ENCODE measurements around the gene TSGA10.
"Not testable (repeated sequence)": the region's sequence is repeated elsewhere in the genome, so short reads cannot be mapped to it uniquely, and the experiment has no call there.

The TSGA10 gene

DNA sequence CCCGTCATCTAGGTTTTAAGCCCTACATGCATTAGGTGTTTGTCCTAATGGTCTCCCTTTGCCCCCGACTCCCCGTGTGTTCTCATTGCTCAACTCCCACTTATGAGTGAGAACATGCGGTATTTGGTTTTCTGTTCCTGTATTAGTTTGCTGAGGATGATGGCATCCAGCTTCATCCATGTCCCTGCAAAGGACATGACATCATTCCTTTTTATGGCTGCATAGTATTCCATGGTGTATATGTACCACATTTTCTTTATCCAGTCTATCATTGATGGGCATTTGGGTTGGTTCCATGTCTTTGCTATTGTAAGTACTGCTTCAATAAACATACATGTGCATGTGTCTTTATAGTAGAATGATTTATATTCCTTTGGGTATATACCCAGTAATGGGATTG is 37.6 kb upstream of the TSGA10 start:
- H3K4me3 ChIP-seq (ENCODE audit: low read length); H3K9ac ChIP-seq (ENCODE audit: low read length); H3K79me2 ChIP-seq (ENCODE audit: control insufficient read depth, insufficient read depth, low read length); H2BK5ac ChIP-seq (ENCODE audit: low read length); H2AK5ac ChIP-seq (ENCODE audit: low read length); H3K79me1 ChIP-seq (ENCODE audit: low read length); H3K4me2 ChIP-seq (ENCODE audit: low read length); H4K8ac ChIP-seq (ENCODE audit: low read depth, low read length); DNase-seq; H3K18ac ChIP-seq (ENCODE audit: low read length); H4K5ac ChIP-seq (ENCODE audit: low read length); H3K4me1 ChIP-seq (ENCODE audit: control insufficient read depth, low read depth, low read length); H3K4ac ChIP-seq (ENCODE audit: low read depth, low read length); H3K27ac ChIP-seq (ENCODE audit: low read depth, low read length); H3K27me3 ChIP-seq (ENCODE audit: insufficient read depth, low read length, poor library complexity); H2BK120ac ChIP-seq (ENCODE audit: low read depth, low read length); H2BK15ac ChIP-seq (replicated peaks; ENCODE audit: low read depth); H3K56ac ChIP-seq (ENCODE audit: low read length); H3K23ac ChIP-seq (ENCODE audit: low read length); H3K36me3 ChIP-seq (ENCODE audit: control insufficient read depth, insufficient read depth, low read length): not testable (repeated sequence)
- no CpG with 5 or more reads among the region's 4 CpGs for WGBS (ENCODE audit: extremely low coverage, insufficient coverage, low lambda C conversion rate)

DNA sequence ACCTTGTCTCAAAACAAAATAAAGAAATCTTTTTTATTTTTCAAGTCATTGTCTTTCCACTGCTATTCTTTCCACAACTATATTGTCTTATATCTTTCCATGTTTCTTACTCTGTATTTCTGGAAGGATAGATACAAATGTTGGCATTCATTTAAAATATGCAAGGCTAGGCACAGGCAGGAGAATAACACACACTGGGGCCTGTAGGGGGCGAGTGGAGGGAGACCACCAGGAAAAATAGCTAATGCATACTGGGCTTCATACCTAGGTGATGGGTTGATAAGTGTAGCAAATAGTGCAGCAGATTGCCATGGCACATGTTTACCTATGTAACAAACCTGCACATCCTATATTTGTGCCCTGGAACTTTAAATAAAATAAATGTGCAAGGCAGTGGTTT is 35.8 kb upstream of the TSGA10 start:
- H3K79me1 ChIP-seq (ENCODE audit: low read length) = peaks cover 5% of the 10 kb centered on the region

DNA sequence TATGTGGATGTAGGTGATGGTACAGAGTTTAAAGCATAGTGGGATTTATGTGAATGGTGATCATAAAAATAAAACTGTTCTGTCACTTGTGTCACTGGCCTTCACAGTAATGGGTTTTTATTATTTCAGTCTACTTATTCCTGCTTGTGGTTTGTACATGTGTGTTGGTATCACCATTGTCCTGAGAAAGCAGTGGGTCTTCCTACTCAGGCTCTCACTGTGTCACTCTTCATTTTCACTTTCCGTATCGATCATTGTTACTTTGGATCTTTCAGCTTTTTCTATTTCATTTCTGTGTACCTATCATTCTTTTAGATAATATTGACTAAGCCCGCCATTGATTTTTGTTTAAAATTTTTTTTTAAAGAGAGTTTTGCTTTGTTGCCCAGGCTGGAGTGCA is 33.6 kb upstream of the TSGA10 start:
- Histone ChIP-seq H3K23ac (ENCODE audit: low read length) (no peak overlapping the region), H3K4me1 (ENCODE audit: control insufficient read depth, low read depth, low read length) (no peaks in the 10 kb centered on the region), H3K79me1 (ENCODE audit: low read length) (peaks cover 8% of the 10 kb centered on the region), H3K4ac (ENCODE audit: low read depth, low read length) (no peak overlapping the region), H3K9ac (ENCODE audit: low read length) (no peak overlapping the region), H4K8ac (ENCODE audit: low read depth, low read length) (no peak overlapping the region), H2AK5ac (ENCODE audit: low read length) (no peak overlapping the region), H3K27ac (ENCODE audit: low read depth, low read length) (no peak overlapping the region), H3K4me3 (ENCODE audit: low read length) (no peak overlapping the region), H3K27me3 (ENCODE audit: insufficient read depth, low read length, poor library complexity) (no peaks in the 10 kb centered on the region), H4K5ac (ENCODE audit: low read length) (no peak overlapping the region), H2BK15ac (replicated peaks; ENCODE audit: low read depth) (no peak overlapping the region), H2BK5ac (ENCODE audit: low read length) (no peak overlapping the region), H3K4me2 (ENCODE audit: low read length) (no peak overlapping the region), H3K36me3 (ENCODE audit: control insufficient read depth, insufficient read depth, low read length) (peaks cover 3% of the 10 kb centered on the region), H3K56ac (ENCODE audit: low read length) (no peak overlapping the region), H2BK120ac (ENCODE audit: low read depth, low read length) (no peak overlapping the region), H3K79me2 (ENCODE audit: control insufficient read depth, insufficient read depth, low read length) (peaks cover 15% of the 10 kb centered on the region), H3K18ac (ENCODE audit: low read length) (no peak overlapping the region)
- no peak for DNase-seq
- WGBS (ENCODE audit: extremely low coverage, insufficient coverage, low lambda C conversion rate) = no CpG with 5 or more reads among the region's 3 CpGs

More for the DNA sequence above, 35.8 kb upstream of the TSGA10 start:
- Histone ChIP-seq H3K9ac (ENCODE audit: low read length) (no peak overlapping the region), H2BK15ac (replicated peaks; ENCODE audit: low read depth) (no peak overlapping the region), H3K18ac (ENCODE audit: low read length) (no peak overlapping the region), H3K4me3 (ENCODE audit: low read length) (no peak overlapping the region), H3K27ac (ENCODE audit: low read depth, low read length) (no peak overlapping the region), H2BK120ac (ENCODE audit: low read depth, low read length) (no peak overlapping the region), H3K4ac (ENCODE audit: low read depth, low read length) (no peak overlapping the region), H2BK5ac (ENCODE audit: low read length) (no peak overlapping the region), H4K5ac (ENCODE audit: low read length) (no peak overlapping the region), H3K36me3 (ENCODE audit: control insufficient read depth, insufficient read depth, low read length) (peaks cover 5% of the 10 kb centered on the region), H3K23ac (ENCODE audit: low read length) (no peak overlapping the region), H3K79me2 (ENCODE audit: control insufficient read depth, insufficient read depth, low read length) (peaks cover 4% of the 10 kb centered on the region), H4K8ac (ENCODE audit: low read depth, low read length) (no peak overlapping the region), H3K56ac (ENCODE audit: low read length) (no peak overlapping the region), H3K27me3 (ENCODE audit: insufficient read depth, low read length, poor library complexity) (no peaks in the 10 kb centered on the region), H2AK5ac (ENCODE audit: low read length) (no peak overlapping the region), H3K4me2 (ENCODE audit: low read length) (no peak overlapping the region), H3K4me1 (ENCODE audit: control insufficient read depth, low read depth, low read length) (no peaks in the 10 kb centered on the region)
- peak; percentile 17 for DNase-seq
- WGBS (ENCODE audit: extremely low coverage, insufficient coverage, low lambda C conversion rate) = no CpG with 5 or more reads among the region's 1 CpG

DNA sequence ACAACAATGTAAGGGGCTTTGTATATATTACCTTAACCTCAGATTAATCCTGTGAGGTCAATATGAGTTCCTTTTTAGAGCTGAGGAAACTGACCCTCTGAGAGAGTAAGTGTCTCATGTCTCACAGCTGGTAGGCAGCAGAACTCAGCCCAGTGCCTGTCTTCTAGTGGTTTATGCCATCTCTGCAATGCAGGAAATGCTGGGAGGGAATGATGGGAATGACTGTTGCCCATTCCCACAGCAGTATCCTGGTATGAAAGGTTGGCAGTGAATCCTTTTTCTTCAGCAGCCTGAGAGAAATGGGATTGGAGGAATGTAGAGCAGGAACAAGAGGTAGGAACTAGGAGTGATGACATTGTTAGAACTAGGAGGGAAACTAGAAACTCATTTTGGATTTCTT is 32.3 kb upstream of the TSGA10 start:
- Histone ChIP-seq H3K9ac (ENCODE audit: low read length) (no peak overlapping the region), H3K79me1 (ENCODE audit: low read length) (peaks cover 10% of the 10 kb centered on the region), H2BK15ac (replicated peaks; ENCODE audit: low read depth) (no peak overlapping the region), H4K5ac (ENCODE audit: low read length) (no peak overlapping the region), H2AK5ac (ENCODE audit: low read length) (no peak overlapping the region), H4K8ac (ENCODE audit: low read depth, low read length) (no peak overlapping the region), H3K56ac (ENCODE audit: low read length) (no peak overlapping the region), H3K4me3 (ENCODE audit: low read length) (no peak overlapping the region), H3K4me1 (ENCODE audit: control insufficient read depth, low read depth, low read length) (no peaks in the 10 kb centered on the region), H3K27ac (ENCODE audit: low read depth, low read length) (no peak overlapping the region), H2BK120ac (ENCODE audit: low read depth, low read length) (no peak overlapping the region), H3K27me3 (ENCODE audit: insufficient read depth, low read length, poor library complexity) (no peaks in the 10 kb centered on the region), H2BK5ac (ENCODE audit: low read length) (no peak overlapping the region), H3K18ac (ENCODE audit: low read length) (no peak overlapping the region), H3K79me2 (ENCODE audit: control insufficient read depth, insufficient read depth, low read length) (peaks cover 25% of the 10 kb centered on the region), H3K23ac (ENCODE audit: low read length) (no peak overlapping the region), H3K4me2 (ENCODE audit: low read length) (no peak overlapping the region), H3K36me3 (ENCODE audit: control insufficient read depth, insufficient read depth, low read length) (peaks cover 3% of the 10 kb centered on the region), H3K4ac (ENCODE audit: low read depth, low read length) (no peak overlapping the region)
- no peak for DNase-seq

DNA sequence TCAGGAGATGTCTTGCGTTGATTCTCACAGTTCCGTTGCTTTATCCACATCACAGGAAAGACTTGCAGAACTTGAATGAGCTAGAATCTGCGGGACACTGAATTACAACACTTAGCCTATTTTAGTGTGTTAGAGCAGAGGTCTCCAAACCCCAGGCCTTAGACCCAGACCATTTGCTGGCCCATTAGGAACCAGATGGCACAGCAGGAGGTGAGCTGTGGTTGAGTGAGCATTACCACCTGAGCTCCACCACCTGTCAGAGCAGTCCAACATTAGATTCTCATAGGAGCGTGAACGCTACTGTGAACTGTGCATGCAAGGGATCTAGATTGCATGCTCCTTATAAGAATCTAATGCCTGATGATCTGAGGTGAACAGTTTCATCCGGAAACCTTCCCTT is 30.1 kb upstream of the TSGA10 start:
- Histone ChIP-seq H3K4me3 (ENCODE audit: low read length) (no peak overlapping the region), H3K4ac (ENCODE audit: low read depth, low read length) (no peak overlapping the region), H2BK5ac (ENCODE audit: low read length) (no peak overlapping the region), H3K79me2 (ENCODE audit: control insufficient read depth, insufficient read depth, low read length) (peaks cover 30% of the 10 kb centered on the region), H3K4me2 (ENCODE audit: low read length) (no peak overlapping the region), H3K9ac (ENCODE audit: low read length) (no peak overlapping the region), H3K27ac (ENCODE audit: low read depth, low read length) (no peak overlapping the region), H4K5ac (ENCODE audit: low read length) (no peak overlapping the region), H4K8ac (ENCODE audit: low read depth, low read length) (no peak overlapping the region), H2BK15ac (replicated peaks; ENCODE audit: low read depth) (no peak overlapping the region), H3K36me3 (ENCODE audit: control insufficient read depth, insufficient read depth, low read length) (peaks cover 3% of the 10 kb centered on the region), H3K79me1 (ENCODE audit: low read length) (peaks cover 10% of the 10 kb centered on the region), H3K4me1 (ENCODE audit: control insufficient read depth, low read depth, low read length) (no peaks in the 10 kb centered on the region), H2BK120ac (ENCODE audit: low read depth, low read length) (no peak overlapping the region), H3K18ac (ENCODE audit: low read length) (no peak overlapping the region), H3K23ac (ENCODE audit: low read length) (no peak overlapping the region), H3K27me3 (ENCODE audit: insufficient read depth, low read length, poor library complexity) (no peaks in the 10 kb centered on the region), H2AK5ac (ENCODE audit: low read length) (no peak overlapping the region), H3K56ac (ENCODE audit: low read length) (no peak overlapping the region)
- DNase-seq = no peak
- WGBS (ENCODE audit: extremely low coverage, insufficient coverage, low lambda C conversion rate) = no CpG with 5 or more reads among the region's 6 CpGs

DNA sequence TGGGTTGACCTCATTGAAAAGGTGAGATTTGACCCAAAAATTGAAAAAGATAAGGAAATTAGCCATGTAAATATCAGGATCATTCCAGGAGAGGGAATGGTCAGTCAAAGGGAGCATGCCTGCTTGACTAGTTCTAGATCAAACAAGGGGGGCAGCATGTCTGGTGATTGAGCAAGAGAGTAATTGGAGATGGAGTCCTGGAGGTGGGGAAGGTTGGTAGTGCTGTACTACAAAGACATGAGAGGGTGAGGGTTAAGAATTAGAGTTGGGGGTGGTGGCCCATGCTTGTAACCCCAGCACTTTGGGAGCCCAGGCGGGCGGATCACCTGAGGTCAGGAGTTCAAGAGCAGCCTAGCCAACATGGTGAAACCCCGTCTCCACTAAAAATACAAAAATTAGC is 28.3 kb upstream of the TSGA10 start:
- Histone ChIP-seq H3K23ac (ENCODE audit: low read length) (no peak overlapping the region), H3K27ac (ENCODE audit: low read depth, low read length) (no peak overlapping the region), H3K18ac (ENCODE audit: low read length) (no peak overlapping the region), H2BK5ac (ENCODE audit: low read length) (no peak overlapping the region), H3K9ac (ENCODE audit: low read length) (no peak overlapping the region), H4K5ac (ENCODE audit: low read length) (no peak overlapping the region), H3K4me2 (ENCODE audit: low read length) (no peak overlapping the region), H3K4ac (ENCODE audit: low read depth, low read length) (no peak overlapping the region), H4K8ac (ENCODE audit: low read depth, low read length) (no peak overlapping the region), H3K56ac (ENCODE audit: low read length) (no peak overlapping the region), H3K4me3 (ENCODE audit: low read length) (no peak overlapping the region), H3K79me1 (ENCODE audit: low read length) (peaks cover 14% of the 10 kb centered on the region), H2BK15ac (replicated peaks; ENCODE audit: low read depth) (no peak overlapping the region), H3K36me3 (ENCODE audit: control insufficient read depth, insufficient read depth, low read length) (peaks cover 3% of the 10 kb centered on the region), H3K79me2 (ENCODE audit: control insufficient read depth, insufficient read depth, low read length) (peaks cover 32% of the 10 kb centered on the region), H2AK5ac (ENCODE audit: low read length) (no peak overlapping the region), H3K27me3 (ENCODE audit: insufficient read depth, low read length, poor library complexity) (no peaks in the 10 kb centered on the region), H3K4me1 (ENCODE audit: control insufficient read depth, low read depth, low read length) (no peaks in the 10 kb centered on the region), H2BK120ac (ENCODE audit: low read depth, low read length) (no peak overlapping the region)
- peak; percentile 19 for DNase-seq
- WGBS (ENCODE audit: extremely low coverage, insufficient coverage, low lambda C conversion rate) = no CpG with 5 or more reads among the region's 3 CpGs
